Liver (tissue), 3 donors: Measurements from ENCODE around the gene DNM3.

Source experiments
- CTCF ChIP-seq: fragments of 150-350 bp; IDR thresholded peaks from 2 replicates; pipeline ENCODE4 v1.5.1; 2017; ENCODE audit warnings: improper control_type of control experiment, low read depth, low read length; ENCODE audit not compliant: missing input control
- EGR1 ChIP-seq, 2 donors: IDR thresholded peaks; 2 replicates each; pipeline ENCODE4 v1.6.1; 2016 to 2018; ENCODE audit warnings: antibody characterized with exemption in 2 of 2, low read depth in 2 of 2
- FOXA1 ChIP-seq: IDR thresholded peaks from 2 replicates; pipeline ENCODE4 v1.6.1; 2016; ENCODE audit warnings: antibody characterized with exemption
- FOXA2 ChIP-seq: IDR thresholded peaks from 2 replicates; pipeline ENCODE4 v1.6.1; 2016; ENCODE audit warnings: antibody characterized with exemption
- GABPA ChIP-seq, 2 donors: IDR thresholded peaks in 1 of 2; conservative IDR thresholded peaks in 1 of 2; 2 replicates each; pipeline ENCODE4 v1.6.1; 2016; ENCODE audit warnings: antibody characterized with exemption in 2 of 2, mild to moderate bottlenecking in 1 of 2, moderate library complexity in 1 of 2
- JUND ChIP-seq, 2 donors: IDR thresholded peaks; 2 replicates each; pipeline ENCODE4 v1.6.1; 2016; ENCODE audit warnings: antibody characterized with exemption in 2 of 2
- MAX ChIP-seq: IDR thresholded peaks from 2 replicates; pipeline ENCODE4 v1.6.1; 2016; ENCODE audit warnings: antibody characterized with exemption
- RAD21 ChIP-seq, 2 donors: IDR thresholded peaks; 2 replicates each; pipeline ENCODE4 v1.6.1; 2016; ENCODE audit warnings: antibody characterized with exemption in 2 of 2, mild to moderate bottlenecking in 2 of 2
- REST ChIP-seq: IDR thresholded peaks from 2 replicates; pipeline ENCODE4 v1.6.1; 2016; ENCODE audit warnings: antibody characterized with exemption, mild to moderate bottlenecking
- RXRA ChIP-seq, 2 donors: IDR thresholded peaks; 2 replicates each; pipeline ENCODE4 v1.6.1; 2017 to 2018; ENCODE audit warnings: antibody characterized with exemption in 2 of 2, mild to moderate bottlenecking in 1 of 2
- SP1 ChIP-seq: IDR thresholded peaks from 2 replicates; pipeline ENCODE4 v1.6.1; 2018; ENCODE audit warnings: antibody characterized with exemption, mild to moderate bottlenecking
- TAF1 ChIP-seq: conservative IDR thresholded peaks from 2 replicates; pipeline ENCODE4 v1.6.1; 2016; ENCODE audit warnings: antibody characterized with exemption, mild to moderate bottlenecking
- YY1 ChIP-seq: IDR thresholded peaks from 2 replicates; pipeline ENCODE4 v1.6.1; 2016; ENCODE audit warnings: antibody characterized with exemption, mild to moderate bottlenecking
- donor health status: healthy.
- donor health status: healthy.

GRCh38 chr1:172277989-172278388 is 436.7 kb downstream of the DNM3 start:
- TF ChIP-seq JUND (IDR thresholded peaks at IDR 0.05) (no peak), FOXA1 (no peak), GABPA (IDR thresholded peaks at IDR 0.05 in 1 of 2, conservative IDR thresholded peaks at IDR 0.05 in 1 of 2) (no peak), CTCF (no peak), YY1 (no peak), EGR1 (IDR thresholded peaks at IDR 0.05; ENCODE audit: low read depth in 2 of 2) (no peak), RXRA (IDR thresholded peaks at IDR 0.05) (no peak), SP1 (no peak), RAD21 (IDR thresholded peaks at IDR 0.05) (no peak), TAF1 (no peak), REST (no peak), FOXA2 (no peak), MAX (no peak)
